B cell (primary cell): ENCODE results near the gene PSEN1.

Source experiments
- EZH2 ChIP-seq: IDR thresholded peaks from 2 replicates; pipeline ENCODE4 v1.6.1; 2012; ENCODE audit warnings: borderline replicate concordance, low read depth, mild to moderate bottlenecking, moderate library complexity, low read length; ENCODE audit not compliant: insufficient read depth, poor library complexity, severe bottlenecking
- TF ChIP-seq, protein P1 (sequence below): fragments of 200-600 bp; IDR thresholded peaks from one replicate; pipeline ENCODE4 v1.8.0; 2022; ENCODE audit warnings: antibody characterized with exemption, mild to moderate bottlenecking

DNA sequence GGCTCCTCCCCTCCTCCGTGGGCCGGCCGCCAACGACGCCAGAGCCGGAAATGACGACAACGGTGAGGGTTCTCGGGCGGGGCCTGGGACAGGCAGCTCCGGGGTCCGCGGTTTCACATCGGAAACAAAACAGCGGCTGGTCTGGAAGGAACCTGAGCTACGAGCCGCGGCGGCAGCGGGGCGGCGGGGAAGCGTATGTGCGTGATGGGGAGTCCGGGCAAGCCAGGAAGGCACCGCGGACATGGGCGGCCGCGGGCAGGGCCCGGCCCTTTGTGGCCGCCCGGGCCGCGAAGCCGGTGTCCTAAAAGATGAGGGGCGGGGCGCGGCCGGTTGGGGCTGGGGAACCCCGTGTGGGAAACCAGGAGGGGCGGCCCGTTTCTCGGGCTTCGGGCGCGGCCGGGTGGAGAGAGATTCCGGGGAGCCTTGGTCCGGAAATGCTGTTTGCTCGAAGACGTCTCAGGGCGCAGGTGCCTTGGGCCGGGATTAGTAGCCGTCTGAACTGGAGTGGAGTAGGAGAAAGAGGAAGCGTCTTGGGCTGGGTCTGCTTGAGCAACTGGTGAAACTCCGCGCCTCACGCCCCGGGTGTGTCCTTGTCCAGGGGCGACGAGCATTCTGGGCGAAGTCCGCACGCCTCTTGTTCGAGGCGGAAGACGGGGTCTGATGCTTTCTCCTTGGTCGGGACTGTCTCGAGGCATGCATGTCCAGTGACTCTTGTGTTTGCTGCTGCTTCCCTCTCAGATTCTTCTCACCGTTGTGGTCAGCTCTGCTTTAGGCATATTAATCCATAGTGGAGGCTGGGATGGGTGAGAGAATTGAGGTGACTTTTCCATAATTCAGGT, at the start of gene PSEN1:
- TF ChIP-seq, protein P1, sequence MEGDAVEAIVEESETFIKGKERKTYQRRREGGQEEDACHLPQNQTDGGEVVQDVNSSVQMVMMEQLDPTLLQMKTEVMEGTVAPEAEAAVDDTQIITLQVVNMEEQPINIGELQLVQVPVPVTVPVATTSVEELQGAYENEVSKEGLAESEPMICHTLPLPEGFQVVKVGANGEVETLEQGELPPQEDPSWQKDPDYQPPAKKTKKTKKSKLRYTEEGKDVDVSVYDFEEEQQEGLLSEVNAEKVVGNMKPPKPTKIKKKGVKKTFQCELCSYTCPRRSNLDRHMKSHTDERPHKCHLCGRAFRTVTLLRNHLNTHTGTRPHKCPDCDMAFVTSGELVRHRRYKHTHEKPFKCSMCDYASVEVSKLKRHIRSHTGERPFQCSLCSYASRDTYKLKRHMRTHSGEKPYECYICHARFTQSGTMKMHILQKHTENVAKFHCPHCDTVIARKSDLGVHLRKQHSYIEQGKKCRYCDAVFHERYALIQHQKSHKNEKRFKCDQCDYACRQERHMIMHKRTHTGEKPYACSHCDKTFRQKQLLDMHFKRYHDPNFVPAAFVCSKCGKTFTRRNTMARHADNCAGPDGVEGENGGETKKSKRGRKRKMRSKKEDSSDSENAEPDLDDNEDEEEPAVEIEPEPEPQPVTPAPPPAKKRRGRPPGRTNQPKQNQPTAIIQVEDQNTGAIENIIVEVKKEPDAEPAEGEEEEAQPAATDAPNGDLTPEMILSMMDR = no peak
- no peak for TF ChIP-seq EZH2
